ENCODE data around the gene FIS1.

DNA sequence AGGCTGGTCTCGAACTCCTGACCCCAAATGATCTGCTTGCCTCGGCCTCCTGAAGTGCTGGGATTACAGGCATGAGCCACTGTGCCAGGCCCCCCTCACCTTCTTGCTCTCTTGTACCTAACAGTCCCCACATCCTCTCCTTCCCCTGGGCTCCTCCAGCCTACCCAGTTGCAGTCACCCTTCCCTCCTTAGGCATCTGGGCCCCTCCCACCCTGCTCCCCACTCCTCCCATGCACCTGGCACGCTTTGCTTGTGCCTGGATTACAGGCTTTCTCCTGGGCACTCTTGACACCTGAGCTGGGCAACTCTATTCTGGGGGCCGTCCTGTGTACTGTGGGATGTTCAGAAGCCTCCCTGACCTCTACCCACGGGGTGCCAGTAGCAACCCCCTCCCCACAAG lies 10.2 kb downstream of the FIS1 start:
- TF ChIP-seq, protein P1, sequence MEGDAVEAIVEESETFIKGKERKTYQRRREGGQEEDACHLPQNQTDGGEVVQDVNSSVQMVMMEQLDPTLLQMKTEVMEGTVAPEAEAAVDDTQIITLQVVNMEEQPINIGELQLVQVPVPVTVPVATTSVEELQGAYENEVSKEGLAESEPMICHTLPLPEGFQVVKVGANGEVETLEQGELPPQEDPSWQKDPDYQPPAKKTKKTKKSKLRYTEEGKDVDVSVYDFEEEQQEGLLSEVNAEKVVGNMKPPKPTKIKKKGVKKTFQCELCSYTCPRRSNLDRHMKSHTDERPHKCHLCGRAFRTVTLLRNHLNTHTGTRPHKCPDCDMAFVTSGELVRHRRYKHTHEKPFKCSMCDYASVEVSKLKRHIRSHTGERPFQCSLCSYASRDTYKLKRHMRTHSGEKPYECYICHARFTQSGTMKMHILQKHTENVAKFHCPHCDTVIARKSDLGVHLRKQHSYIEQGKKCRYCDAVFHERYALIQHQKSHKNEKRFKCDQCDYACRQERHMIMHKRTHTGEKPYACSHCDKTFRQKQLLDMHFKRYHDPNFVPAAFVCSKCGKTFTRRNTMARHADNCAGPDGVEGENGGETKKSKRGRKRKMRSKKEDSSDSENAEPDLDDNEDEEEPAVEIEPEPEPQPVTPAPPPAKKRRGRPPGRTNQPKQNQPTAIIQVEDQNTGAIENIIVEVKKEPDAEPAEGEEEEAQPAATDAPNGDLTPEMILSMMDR (IDR thresholded peaks at IDR 0.05 in 4 of 5, conservative IDR thresholded peaks at IDR 0.05 in 1 of 5), result no peak
- no peak for TF ChIP-seq POLR2A (IDR thresholded peaks at IDR 0.05)

All from gastrocnemius medialis (tissue), 4 donors.